Endometrial microvascular endothelial cells (primary cell): ENCODE results near the gene PLA2G2C. TPM values are rescaled to one million over a fixed set of nuclear protein-coding genes. Genes with fewer than 3 reads are reported as not detected.

ENCODE experiments used
- in situ Hi-C: cut with HindIII; loops from 2 replicates; pipeline ENCODE4 v1.10.0; 2017; ENCODE audit warnings: low sequenced_read_pairs, low pct_unique_long_range_greater_than_20kb; ENCODE audit errors: inconsistent ontology term
- total RNA-seq: library from RNA; depleted of rRNA; stranded (reverse); fragments of >200 nt; gene quantifications from one replicate; pipeline ENCODE4 v1.2.3, GENCODE V29; 2015; ENCODE audit errors: inconsistent ontology term

The PLA2G2C gene
- total RNA-seq, 1 donor from 2014 or later, result not detected

- in situ Hi-C loops, result no loop called here
Measured at GRCh38 chr1:20187813-20188454, 1.6 kb upstream of the PLA2G2C start.

GRCh38 chr1:20187103-20187812 lies 940 bp upstream of the PLA2G2C start:
- in situ Hi-C loops, result no loop called here

- in situ Hi-C loops, result no loop called here
Measured at GRCh38 chr1:20184997-20185833, 1.1 kb downstream of the PLA2G2C start.

GRCh38 chr1:20184481-20184900 lies 1.8 kb downstream of the PLA2G2C start:
- in situ Hi-C loops, result no loop called here

GRCh38 chr1:20183616-20184271 lies 2.6 kb downstream of the PLA2G2C start:
- in situ Hi-C loops, result no loop called here

- in situ Hi-C loops, result no loop called here
Measured at GRCh38 chr1:20183035-20183434, 3.3 kb downstream of the PLA2G2C start.

DNA sequence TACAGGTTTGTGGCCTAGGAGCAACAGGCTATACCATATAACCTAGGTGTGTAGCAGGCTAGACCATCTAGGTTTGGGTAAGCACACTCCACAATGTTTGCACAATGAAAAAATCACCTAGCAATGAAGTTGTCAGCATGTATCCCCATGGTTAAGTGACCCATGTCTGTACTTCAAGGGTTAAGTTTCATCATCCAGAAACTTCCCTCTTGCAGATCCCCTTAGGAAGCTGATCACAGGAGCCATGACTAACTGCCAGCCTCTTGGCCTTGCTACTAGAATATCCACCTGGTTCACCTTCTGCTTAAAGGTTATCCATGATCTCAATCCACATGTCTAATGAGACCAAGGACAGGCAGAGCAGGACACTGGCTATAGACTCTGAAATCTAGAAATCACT lies 3.9 kb downstream of the PLA2G2C start:
- in situ Hi-C loops, result no loop called here

DNA sequence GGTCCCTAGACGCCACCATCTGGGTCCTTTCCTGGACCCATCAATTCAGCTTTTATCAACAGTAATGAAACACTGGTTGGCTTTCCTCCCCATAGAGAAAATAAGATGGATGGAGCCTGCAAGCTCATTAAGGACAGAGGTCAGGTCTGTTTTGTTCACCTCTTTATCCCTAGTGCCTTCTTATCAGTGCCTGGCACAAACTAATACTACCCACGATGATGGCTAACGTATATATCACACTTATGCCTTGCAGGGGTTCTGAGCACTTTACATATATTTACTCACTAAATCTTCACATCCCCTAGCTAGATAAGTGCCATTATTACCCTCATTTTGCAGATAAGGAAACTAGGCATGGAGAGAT lies 5.5 kb downstream of the PLA2G2C start:
- in situ Hi-C loops, result no loop called here

DNA sequence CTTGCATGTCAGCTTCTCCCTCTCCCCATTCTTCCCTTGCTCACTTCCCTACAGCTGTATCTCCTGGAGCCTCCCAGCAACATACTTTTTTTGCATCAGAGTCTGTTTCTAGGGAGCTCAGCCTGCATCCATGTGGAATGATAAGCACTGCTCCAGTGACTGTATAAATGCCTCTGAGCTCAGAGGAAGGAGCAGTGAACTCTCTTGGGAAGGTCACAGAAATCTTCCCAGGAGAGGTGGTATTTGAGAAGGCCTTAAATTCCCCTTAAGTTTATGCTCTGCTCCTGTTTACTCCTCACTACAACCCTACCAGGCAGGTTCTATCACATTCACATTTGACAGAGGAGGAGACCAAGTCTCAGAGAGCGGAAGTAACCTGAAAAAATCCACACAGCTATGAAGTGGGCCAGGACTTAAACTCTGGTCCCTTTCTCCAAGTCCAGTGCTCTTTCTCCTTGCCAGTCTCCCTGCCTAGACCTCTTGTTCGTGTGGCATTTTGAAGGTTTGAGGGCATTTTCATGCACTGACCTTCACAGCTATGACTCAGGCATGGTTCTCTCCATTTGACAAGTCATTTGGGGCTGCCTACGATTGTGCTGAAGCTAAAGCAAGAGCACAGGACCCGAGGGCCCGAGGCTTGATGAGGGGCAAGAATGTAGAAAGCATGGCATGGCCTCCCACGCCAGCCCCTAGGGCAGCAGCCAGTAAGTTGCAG lies 6.0 kb downstream of the PLA2G2C start:
- in situ Hi-C loops, result no loop called here

- in situ Hi-C loops, result no loop called here
Measured at GRCh38 chr1:20179371-20180128, 6.8 kb downstream of the PLA2G2C start.

- in situ Hi-C loops, result no loop called here
Measured at GRCh38 chr1:20178634-20179370, 7.5 kb downstream of the PLA2G2C start.

- in situ Hi-C loops, result no loop called here
Measured at GRCh38 chr1:20174937-20175666, 11.2 kb downstream of the PLA2G2C start.

DNA sequence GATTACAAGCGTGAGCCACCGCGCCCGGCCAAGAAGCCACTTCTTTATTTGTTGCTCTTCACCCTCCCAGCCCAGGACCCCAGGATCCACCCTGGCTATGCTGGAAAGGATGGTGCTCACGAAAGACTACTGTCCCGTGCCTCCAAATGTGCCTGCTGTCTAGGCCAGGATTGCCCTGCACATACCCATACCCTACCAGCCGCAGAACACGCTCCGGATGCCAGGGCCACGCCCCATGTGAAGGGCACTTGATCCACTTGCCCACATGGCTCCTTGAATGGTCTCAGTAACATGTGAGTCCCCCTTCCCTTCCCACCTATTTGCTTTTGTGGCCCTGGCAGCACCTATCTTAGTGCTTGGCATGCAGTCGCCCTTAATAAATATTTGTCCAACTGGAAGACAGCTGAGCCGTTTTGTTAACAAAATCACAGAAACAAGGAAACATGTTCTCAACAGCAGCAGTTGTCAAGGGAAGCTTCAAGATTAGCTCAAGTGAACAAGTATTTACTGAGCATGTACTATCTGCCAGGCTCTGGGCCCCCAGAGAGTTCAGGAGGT lies 14.2 kb downstream of the PLA2G2C start:
- in situ Hi-C loops, result no loop called here

DNA sequence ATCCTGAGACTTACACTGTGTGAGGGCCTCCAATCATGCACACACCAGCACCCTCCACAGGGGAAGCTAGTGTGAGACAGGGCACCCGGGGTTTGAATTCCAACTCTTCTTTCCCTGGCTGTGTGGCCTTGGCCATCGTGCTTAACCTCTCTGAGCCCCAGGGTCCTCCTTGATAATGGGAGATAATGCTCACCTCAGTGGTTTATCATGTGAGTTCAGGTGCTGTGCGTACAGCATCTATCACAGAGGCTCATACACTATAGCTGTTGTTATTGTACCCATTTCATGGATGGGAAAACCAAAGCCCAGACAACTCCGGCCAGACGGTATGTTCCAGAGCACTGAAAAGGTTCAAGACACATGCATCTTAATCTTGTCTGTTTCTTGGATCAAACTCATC lies 16.4 kb downstream of the PLA2G2C start:
- in situ Hi-C loops, result no loop called here

DNA sequence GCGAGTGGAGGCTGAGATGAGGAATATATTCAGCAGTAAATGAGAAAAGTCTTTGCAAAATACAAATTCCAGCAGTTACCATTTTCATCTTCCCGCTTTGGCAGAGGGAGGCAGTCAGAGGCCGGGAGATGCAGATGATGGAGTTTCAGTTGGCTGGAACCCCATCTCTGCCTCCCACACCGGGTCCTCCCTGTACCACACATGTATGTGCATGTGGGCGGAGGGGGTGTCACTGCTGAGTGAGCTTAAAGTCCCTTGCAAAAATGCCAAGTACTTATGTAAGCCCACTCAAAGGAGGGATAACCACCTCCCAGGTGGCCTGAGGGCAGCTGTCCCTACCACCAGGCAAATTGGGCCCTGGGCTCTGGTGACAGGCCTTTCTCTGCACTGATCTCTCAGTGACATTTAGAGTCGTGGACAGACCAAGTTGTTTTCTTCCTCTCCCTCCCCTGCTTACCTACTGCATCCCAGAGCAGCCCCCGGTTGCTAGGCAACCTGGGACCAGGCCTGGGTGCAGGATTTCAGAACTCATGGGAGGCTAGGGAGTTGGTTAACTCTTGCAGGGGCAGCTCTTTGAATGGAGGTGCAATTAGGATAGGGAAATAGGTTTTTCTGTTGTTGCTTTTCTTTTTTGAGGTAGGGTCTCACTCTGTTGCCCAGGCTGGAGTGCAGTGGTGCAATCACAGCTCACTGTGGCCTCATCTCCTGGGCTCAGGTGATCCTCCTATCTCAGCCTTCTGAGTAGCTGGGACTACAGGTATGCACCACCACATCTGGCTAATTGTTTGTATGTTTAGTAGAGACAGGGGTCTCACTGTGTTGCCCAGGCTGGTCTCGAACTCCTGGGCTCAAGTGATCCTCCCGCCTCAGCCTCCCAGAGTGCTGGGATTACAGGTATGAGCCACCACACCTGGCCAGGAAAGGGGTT lies 17.5 kb downstream of the PLA2G2C start:
- in situ Hi-C loops, result no loop called here

DNA sequence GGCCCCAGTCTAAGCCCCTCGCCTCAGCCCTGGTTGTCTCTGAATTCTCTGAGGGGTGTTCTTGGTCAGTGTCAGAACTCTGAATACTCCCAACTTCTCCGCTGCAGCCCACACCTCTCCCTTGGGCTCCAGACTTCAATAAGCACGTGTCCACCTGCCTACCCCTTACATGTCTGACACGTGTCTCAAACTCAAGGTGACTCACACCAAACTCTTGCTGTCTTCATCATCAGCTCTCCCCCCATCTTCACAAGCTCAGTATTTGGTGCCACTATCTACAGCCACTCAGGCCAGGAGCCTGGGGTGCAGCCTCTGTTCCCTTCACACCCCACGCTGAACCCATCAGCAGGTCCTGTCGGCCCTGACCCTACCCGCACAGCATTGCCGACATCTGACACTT lies 19.2 kb downstream of the PLA2G2C start:
- in situ Hi-C loops, result no loop called here
